Heart left ventricle (tissue), 16 donors: Measurements from ENCODE around the gene TCF7L2. TPM values are rescaled to one million over a fixed set of nuclear protein-coding genes. Genes with fewer than 3 reads are reported as not detected.

Experiments used
- ATAC-seq, 4 donors: fragments of 200-7000 bp; cut with Tn5 transposase; one replicate each; pipeline ENCODE4 v1.9.1; 2020 to 2022; ENCODE audit warnings: moderate library complexity in 4 of 4, mild to moderate bottlenecking in 3 of 4, moderate number of reproducible peaks in 1 of 4
- DNase-seq, 5 donors: peaks; one replicate each; pipeline ENCODE4 v3.0.0-alpha.2; 2020
- H3K27ac ChIP-seq, 12 donors: fragments of 200-600 bp; sonication (generic) in 4 of 12; one replicate each; pipeline versions ENCODE4 v1.5.0 to v1.8.0; 2016 to 2022; ENCODE audit warnings: mild to moderate bottlenecking in 2 of 12
- H3K27me3 ChIP-seq, 9 donors: fragments of 200-600 bp; sonication (generic) in 2 of 9; one replicate each; pipeline versions ENCODE4 v1.5.1 to v1.8.0; 2016 to 2022; ENCODE audit warnings: mild to moderate bottlenecking in 3 of 9
- H3K36me3 ChIP-seq, 9 donors: fragments of 200-600 bp; sonication (generic) in 2 of 9; one replicate each; pipeline versions ENCODE4 v1.5.0 to v1.8.0; 2018 to 2022; ENCODE audit warnings: mild to moderate bottlenecking in 2 of 9
- H3K4me1 ChIP-seq, 12 donors: fragments of 200-600 bp; sonication (generic) in 4 of 12; one replicate each; pipeline versions ENCODE4 v1.5.0 to v1.8.0; 2016 to 2022; ENCODE audit warnings: mild to moderate bottlenecking in 3 of 12
- H3K4me3 ChIP-seq, 12 donors: fragments of 200-600 bp; sonication (generic) in 4 of 12; one replicate each; pipeline versions ENCODE4 v1.5.0 to v1.8.0; 2017 to 2022; ENCODE audit warnings: mild to moderate bottlenecking in 9 of 12, moderate library complexity in 4 of 12
- H3K9me3 ChIP-seq, 12 donors: fragments of 200-600 bp; sonication (generic) in 4 of 12; one replicate each; pipeline versions ENCODE4 v1.5.0 to v1.8.0; 2016 to 2022; ENCODE audit warnings: mild to moderate bottlenecking in 1 of 12
- CTCF ChIP-seq, 12 donors: fragments of 200-600 bp; sonication (generic) in 4 of 12; IDR thresholded peaks; one replicate each; pipeline versions ENCODE4 v1.5.0 to v1.8.0; 2018 to 2022; ENCODE audit warnings: antibody characterized with exemption in 12 of 12, mild to moderate bottlenecking in 5 of 12
- POLR2A ChIP-seq, 2 donors: fragments of 450-650 bp; IDR thresholded peaks; one replicate each; pipeline ENCODE4 v1.6.1; 2017; ENCODE audit warnings: antibody characterized with exemption in 2 of 2, mild to moderate bottlenecking in 2 of 2, moderate library complexity in 2 of 2
- WGBS, 4 donors: extraction: QIAGEN DNeasy Blood & Tissue Kit in 2 of 4; methylation state at CpG; one replicate each; pipeline versions ENCODE4 v1.1.5 to v1.1.7; 2013 to 2018; 5-methylcytosine and 5-hydroxymethylcytosine counted together
- intact Hi-C, 10 donors: fragments of 100-400 bp; cut with DNase I; formaldehyde crosslinking; loops; one replicate each; pipeline versions ENCODE4 v1.11.1 to v1.14.2; 2022
- polyA plus RNA-seq, 2 donors: library from polyadenylated mRNA; stranded (reverse); fragments of 200-250 nt; gene quantifications; one replicate each; pipeline ENCODE4 v1.2.3, GENCODE V29; 2013
- total RNA-seq, 9 donors: library from RNA; depleted of rRNA in 2 of 9; stranded (reverse); fragments of >200 nt in 2 of 9; fragmentation: NEBNext Ultra II Directional in 3 of 9; extraction: Animal tissue kit (Norgen Biotek cat#: 25700) in 3 of 9; gene quantifications; one replicate each; pipeline versions ENCODE4 v1.1.0 to v1.2.4, GENCODE V29; 2016 to 2023
- donor health status: ischemic (EF 13 %, LVEDD 7.1; RV severe dilation, severe dysfunction).
- donor health status: healthy with polysubstance abuse.
- donor health status: DM: no; HTN: yes; CAD: no.
- donor health status: DM: no; HTN: no; CAD: no.
- donor health status: ischemic (EF 25% LVEDD 6.9; RV normal size, moderate dysfunction).
- donor health status: ischemic (EF 25% LVEDD 5.7; RV mildly dilated, moderate dysfunction).
- donor health status: healthy.
- donor health status: DM: yes; HTN: yes; CAD: no.
- donor health status: ischemic (EF 35%, LVEDD 5.7; RV mildly dilated, moderate dysfunction).
- donor health status: nonischemic (EF 11% LVEDD 7.7; RV severe dilation, severe dysfunction).
- donor health status: DM: yes; HTN: yes; CAD: no.
- donor health status: PGD.
- donor health status: ischemic (EF 29% LVEDD 5.4; RV normal size, mild dysfunction).
- donor health status: nonischemic (EF 23%, LVEDD 6.1; RV moderate dilation, normal function).

The TCF7L2 gene
- total and polyA plus RNA-seq, 11 donors: 4.3 to 17.5 (median 8.4) TPM

- Histone ChIP-seq H3K9me3 (no peaks in the 10 kb centered on the region), H3K36me3 (peaks cover 0 to 78% (median 49%) of the 10 kb centered on the region in 9 donors), H3K27ac (no peak overlapping the region), H3K4me1 (peaks cover 0 to 7% (median 0%) of the 10 kb centered on the region in 12 donors), H3K27me3 (no peaks in the 10 kb centered on the region), H3K4me3 (no peak overlapping the region)
- TF ChIP-seq POLR2A (IDR thresholded peaks at IDR 0.05) (no peak), CTCF (IDR thresholded peaks at IDR 0.05) (no peak)
- intact Hi-C loops: no loop called here
- DNase-seq (no peak), ATAC-seq (no peak)
- 93 to 95% (median 94%) methylated on average over 10 of the region's 10 CpGs for WGBS, 4 donors
Measured at GRCh38 chr10:113160641-113161040, 210.6 kb downstream of the TCF7L2 start.

GRCh38 chr10:113161066-113161465, 211.0 kb downstream of the TCF7L2 start:
- intact Hi-C loops: no loop called here
- no peak for TF ChIP-seq CTCF (IDR thresholded peaks at IDR 0.05)
- TF ChIP-seq POLR2A (IDR thresholded peaks at IDR 0.05): no peak
- ATAC-seq (no peak), DNase-seq (no peak)
- no peaks in the 10 kb centered on the region for H3K9me3 ChIP-seq
- peaks cover 0 to 79% (median 49%) of the 10 kb centered on the region in 9 donors for H3K36me3 ChIP-seq
- H3K4me1 ChIP-seq: peaks cover 0 to 7% (median 0%) of the 10 kb centered on the region in 12 donors
- no peak overlapping the region for H3K4me3 ChIP-seq
- no peak overlapping the region for H3K27ac ChIP-seq
- H3K27me3 ChIP-seq: no peaks in the 10 kb centered on the region
- 92 to 96% (median 93%) methylated on average over 6 of the region's 6 CpGs for WGBS, 4 donors

GRCh38 chr10:113162960-113163359, 212.9 kb downstream of the TCF7L2 start:
- intact Hi-C loops: no loop called here

GRCh38 chr10:113165673-113166072, 215.6 kb downstream of the TCF7L2 start:
- WGBS, 4 donors: 88 to 91% (median 91%) methylated on average over 20 of the region's 20 CpGs
- Histone ChIP-seq H3K4me1 (peaks cover 0 to 22% (median 0%) of the 10 kb centered on the region in 12 donors), H3K27me3 (no peaks in the 10 kb centered on the region), H3K9me3 (no peaks in the 10 kb centered on the region), H3K4me3 (no peak overlapping the region), H3K27ac (no peak overlapping the region), H3K36me3 (peaks cover 0 to 46% (median 25%) of the 10 kb centered on the region in 9 donors)
- intact Hi-C loops: no loop called here
- TF ChIP-seq POLR2A (IDR thresholded peaks at IDR 0.05) (no peak), CTCF (IDR thresholded peaks at IDR 0.05) (no peak)
- ATAC-seq (no peak), DNase-seq (no peak)

More at GRCh38 chr10:113162960-113163359, 212.9 kb downstream of the TCF7L2 start:
- H3K4me1 ChIP-seq: peaks cover 0 to 10% (median 0%) of the 10 kb centered on the region in 12 donors
- H3K36me3 ChIP-seq: peaks cover 0 to 70% (median 36%) of the 10 kb centered on the region in 9 donors
- no peak for ATAC-seq
- peak overlapping the region in 1 of 12 donors; percentile 52 for H3K27ac ChIP-seq
- 88 to 96% (median 92%) methylated on average over 6 of the region's 6 CpGs for WGBS, 4 donors
- TF ChIP-seq CTCF (IDR thresholded peaks at IDR 0.05) (no peak), POLR2A (IDR thresholded peaks at IDR 0.05) (no peak)
- no peak overlapping the region for H3K4me3 ChIP-seq
- no peaks in the 10 kb centered on the region for H3K27me3 ChIP-seq
- H3K9me3 ChIP-seq: no peaks in the 10 kb centered on the region
- no peak for DNase-seq
